Heart left ventricle (tissue), 13 donors: ENCODE measurements around the gene LUM.

Experiments
- CTCF ChIP-seq, 12 donors: fragments of 200-600 bp; sonication (generic) in 4 of 12; IDR thresholded peaks; one replicate each; pipeline versions ENCODE4 v1.5.0 to v1.8.0; 2018 to 2022; ENCODE audit warnings: antibody characterized with exemption in 12 of 12, mild to moderate bottlenecking in 5 of 12
- POLR2A ChIP-seq, 2 donors: fragments of 450-650 bp; IDR thresholded peaks; one replicate each; pipeline ENCODE4 v1.6.1; 2017; ENCODE audit warnings: antibody characterized with exemption in 2 of 2, mild to moderate bottlenecking in 2 of 2, moderate library complexity in 2 of 2
- donor health status: ischemic (EF 13 %, LVEDD 7.1; RV severe dilation, severe dysfunction).
- donor health status: DM: no; HTN: yes; CAD: no.
- donor health status: DM: no; HTN: no; CAD: no.
- donor health status: ischemic (EF 25% LVEDD 6.9; RV normal size, moderate dysfunction).
- donor health status: ischemic (EF 25% LVEDD 5.7; RV mildly dilated, moderate dysfunction).
- donor health status: ischemic (EF 35%, LVEDD 5.7; RV mildly dilated, moderate dysfunction).
- donor health status: nonischemic (EF 11% LVEDD 7.7; RV severe dilation, severe dysfunction).
- donor health status: DM: yes; HTN: yes; CAD: no.
- donor health status: PGD.
- donor health status: ischemic (EF 29% LVEDD 5.4; RV normal size, mild dysfunction).
- donor health status: nonischemic (EF 23%, LVEDD 6.1; RV moderate dilation, normal function).

GRCh38 chr12:91104812-91105466, 6.4 kb downstream of the LUM start:
- TF ChIP-seq CTCF (IDR thresholded peaks at IDR 0.05): no peak
- TF ChIP-seq POLR2A (IDR thresholded peaks at IDR 0.05): no peak
